Liver (tissue), 9 donors: Measurements from ENCODE around the gene NDST1. TPM values are rescaled to one million over a fixed set of nuclear protein-coding genes. Genes with fewer than 3 reads are reported as not detected.

Experiments
- DNase-seq: peaks from one replicate; pipeline ENCODE4 v3.0.0-alpha.2; 2017; ENCODE audit warnings: low spot score
- H3K27ac ChIP-seq, 2 donors: one replicate each; pipeline ENCODE4 v1.7.0; 2013; ENCODE audit warnings: inconsistent platforms in 2 of 2, low read length in 2 of 2, control low read depth in 1 of 2, low read depth in 1 of 2, mild to moderate bottlenecking in 1 of 2
- H3K27me3 ChIP-seq, 4 donors: one replicate each; pipeline versions ENCODE4 v1.6.1 to v1.7.0; 2013; ENCODE audit warnings: low read length in 3 of 4, inconsistent platforms in 1 of 4, mild to moderate bottlenecking in 1 of 4, moderate library complexity in 1 of 4; ENCODE audit not compliant: control insufficient read depth in 4 of 4, insufficient read depth in 4 of 4
- H3K36me3 ChIP-seq, 4 donors: one replicate each; pipeline versions ENCODE4 v1.6.1 to v1.7.0; 2013; ENCODE audit warnings: low read length in 3 of 4, mild to moderate bottlenecking in 3 of 4, low read depth in 1 of 4, moderate library complexity in 1 of 4; ENCODE audit not compliant: control insufficient read depth in 4 of 4, insufficient read depth in 3 of 4
- H3K4me1 ChIP-seq, 4 donors: one replicate each; pipeline versions ENCODE4 v1.6.1 to v1.7.0; 2013; ENCODE audit warnings: low read length in 3 of 4, mild to moderate bottlenecking in 3 of 4, moderate library complexity in 1 of 4; ENCODE audit not compliant: control insufficient read depth in 4 of 4, insufficient read depth in 4 of 4
- H3K4me3 ChIP-seq, 3 donors: one replicate each; pipeline versions ENCODE4 v1.6.1 to v1.7.0; 2013; ENCODE audit warnings: low read length in 3 of 3, control low read depth in 1 of 3, low read depth in 1 of 3, mild to moderate bottlenecking in 1 of 3
- H3K9ac ChIP-seq, 2 donors: one replicate each; pipeline ENCODE4 v1.7.0; 2013; ENCODE audit warnings: low read length in 2 of 2, mild to moderate bottlenecking in 2 of 2, moderate library complexity in 2 of 2, control low read depth in 1 of 2, low read depth in 1 of 2
- H3K9me3 ChIP-seq, 4 donors: one replicate each; pipeline versions ENCODE4 v1.6.1 to v1.7.0; 2013; ENCODE audit warnings: low read length in 3 of 4; ENCODE audit not compliant: control insufficient read depth in 4 of 4
- EGR1 ChIP-seq, 2 donors: IDR thresholded peaks; 2 replicates each; pipeline ENCODE4 v1.6.1; 2016 to 2018; ENCODE audit warnings: antibody characterized with exemption in 2 of 2, low read depth in 2 of 2
- FOXA1 ChIP-seq: IDR thresholded peaks from 2 replicates; pipeline ENCODE4 v1.6.1; 2016; ENCODE audit warnings: antibody characterized with exemption
- FOXA2 ChIP-seq: IDR thresholded peaks from 2 replicates; pipeline ENCODE4 v1.6.1; 2016; ENCODE audit warnings: antibody characterized with exemption
- GABPA ChIP-seq, 2 donors: IDR thresholded peaks in 1 of 2; conservative IDR thresholded peaks in 1 of 2; 2 replicates each; pipeline ENCODE4 v1.6.1; 2016; ENCODE audit warnings: antibody characterized with exemption in 2 of 2, mild to moderate bottlenecking in 1 of 2, moderate library complexity in 1 of 2
- HNF4A ChIP-seq, 2 donors: conservative IDR thresholded peaks; 2 replicates each; pipeline ENCODE4 v1.6.1; 2016; ENCODE audit warnings: antibody characterized with exemption in 2 of 2, mild to moderate bottlenecking in 2 of 2
- HNF4G ChIP-seq: IDR thresholded peaks from 2 replicates; pipeline ENCODE4 v1.6.1; 2016; ENCODE audit warnings: antibody characterized with exemption
- JUND ChIP-seq, 2 donors: IDR thresholded peaks; 2 replicates each; pipeline ENCODE4 v1.6.1; 2016; ENCODE audit warnings: antibody characterized with exemption in 2 of 2
- NR2F2 ChIP-seq: IDR thresholded peaks from 2 replicates; pipeline ENCODE4 v1.6.1; 2016; ENCODE audit warnings: antibody characterized with exemption
- RAD21 ChIP-seq, 2 donors: IDR thresholded peaks; 2 replicates each; pipeline ENCODE4 v1.6.1; 2016; ENCODE audit warnings: antibody characterized with exemption in 2 of 2, mild to moderate bottlenecking in 2 of 2
- RXRA ChIP-seq, 2 donors: IDR thresholded peaks; 2 replicates each; pipeline ENCODE4 v1.6.1; 2017 to 2018; ENCODE audit warnings: antibody characterized with exemption in 2 of 2, mild to moderate bottlenecking in 1 of 2
- SP1 ChIP-seq: IDR thresholded peaks from 2 replicates; pipeline ENCODE4 v1.6.1; 2018; ENCODE audit warnings: antibody characterized with exemption, mild to moderate bottlenecking
- TAF1 ChIP-seq: conservative IDR thresholded peaks from 2 replicates; pipeline ENCODE4 v1.6.1; 2016; ENCODE audit warnings: antibody characterized with exemption, mild to moderate bottlenecking
- YY1 ChIP-seq: IDR thresholded peaks from 2 replicates; pipeline ENCODE4 v1.6.1; 2016; ENCODE audit warnings: antibody characterized with exemption, mild to moderate bottlenecking
- WGBS: extraction: QIAGEN DNeasy Blood & Tissue Kit; methylation state at CpG from one replicate; pipeline ENCODE4 v1.1.7; 2013; 5-methylcytosine and 5-hydroxymethylcytosine counted together
- polyA plus RNA-seq, 2 donors: library from polyadenylated mRNA; stranded (reverse) in 1 of 2; unstranded in 1 of 2; fragments of 200-250 nt in 1 of 2; fragments of >200 nt in 1 of 2; fragmentation: Nextera tagmentation in 1 of 2; extraction: Ambion mirVana in 1 of 2; gene quantifications; one replicate each; pipeline versions ENCODE4 v1.2.1 to v1.2.3, GENCODE V29; 2013 to 2015
- total RNA-seq, 2 donors: library from RNA; depleted of rRNA; stranded (reverse); fragments of >200 nt; gene quantifications; one replicate each; pipeline ENCODE4 v1.2.3, GENCODE V29; 2014
- TF ChIP-seq, protein P1 (sequence below): IDR thresholded peaks from 2 replicates; pipeline ENCODE4 v1.6.1; 2016; ENCODE audit warnings: antibody characterized with exemption
- TF ChIP-seq, protein P2 (sequence below): IDR thresholded peaks from 2 replicates; pipeline ENCODE4 v1.6.1; 2016; ENCODE audit warnings: antibody characterized with exemption, mild to moderate bottlenecking
- TF ChIP-seq, protein P3 (sequence below): IDR thresholded peaks from 2 replicates; pipeline ENCODE4 v1.6.1; 2016; ENCODE audit warnings: antibody characterized with exemption
- TF ChIP-seq, protein P4 (sequence below): IDR thresholded peaks from 2 replicates; pipeline ENCODE4 v1.6.1; 2016; ENCODE audit warnings: antibody characterized with exemption
- TF ChIP-seq, protein P5 (sequence below): fragments of 150-350 bp; IDR thresholded peaks from 2 replicates; pipeline ENCODE4 v1.5.1; 2017; ENCODE audit warnings: improper control_type of control experiment, low read depth, low read length; ENCODE audit not compliant: missing input control
- donor health status: healthy.
- donor health status: healthy.
- donor health status: healthy.
- donor health status: healthy.
- donor health status: healthy.

NDST1 gene
- total and polyA plus RNA-seq, 4 donors: 10.3 to 103 (median 39.0) TPM

DNA sequence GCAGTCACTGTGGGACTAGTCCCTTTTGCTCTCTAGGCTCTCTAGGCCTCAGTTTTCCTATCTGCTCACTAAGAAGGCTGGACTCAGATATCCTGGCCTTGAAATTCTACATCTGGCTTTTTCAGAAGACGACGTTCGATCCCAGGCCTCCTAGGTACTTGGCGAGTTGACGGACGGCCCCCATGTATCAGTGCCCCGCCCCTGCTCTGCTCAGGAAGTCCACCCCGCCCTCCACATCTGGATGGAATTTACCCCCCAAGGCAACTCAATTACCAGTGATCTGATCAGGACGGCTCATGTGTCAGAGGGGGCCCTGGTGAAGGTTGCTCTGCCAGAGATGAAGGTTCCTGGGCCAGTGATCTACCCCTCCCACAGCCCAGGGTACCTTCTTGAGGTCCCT lies 88.4 kb downstream of the NDST1 start:
- no peaks in the 10 kb centered on the region for H3K36me3 ChIP-seq
- no peak overlapping the region for H3K9ac ChIP-seq
- DNase-seq: no peak
- H3K27me3 ChIP-seq: no peaks in the 10 kb centered on the region
- no peak overlapping the region for H3K4me3 ChIP-seq
- H3K9me3 ChIP-seq: no peaks in the 10 kb centered on the region
- H3K27ac ChIP-seq: no peak overlapping the region
- 89% methylated on average over 9 of the region's 9 CpGs for WGBS
- TF ChIP-seq, protein P1, sequence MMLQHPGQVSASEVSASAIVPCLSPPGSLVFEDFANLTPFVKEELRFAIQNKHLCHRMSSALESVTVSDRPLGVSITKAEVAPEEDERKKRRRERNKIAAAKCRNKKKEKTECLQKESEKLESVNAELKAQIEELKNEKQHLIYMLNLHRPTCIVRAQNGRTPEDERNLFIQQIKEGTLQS: no peak
- TF ChIP-seq, protein P2, sequence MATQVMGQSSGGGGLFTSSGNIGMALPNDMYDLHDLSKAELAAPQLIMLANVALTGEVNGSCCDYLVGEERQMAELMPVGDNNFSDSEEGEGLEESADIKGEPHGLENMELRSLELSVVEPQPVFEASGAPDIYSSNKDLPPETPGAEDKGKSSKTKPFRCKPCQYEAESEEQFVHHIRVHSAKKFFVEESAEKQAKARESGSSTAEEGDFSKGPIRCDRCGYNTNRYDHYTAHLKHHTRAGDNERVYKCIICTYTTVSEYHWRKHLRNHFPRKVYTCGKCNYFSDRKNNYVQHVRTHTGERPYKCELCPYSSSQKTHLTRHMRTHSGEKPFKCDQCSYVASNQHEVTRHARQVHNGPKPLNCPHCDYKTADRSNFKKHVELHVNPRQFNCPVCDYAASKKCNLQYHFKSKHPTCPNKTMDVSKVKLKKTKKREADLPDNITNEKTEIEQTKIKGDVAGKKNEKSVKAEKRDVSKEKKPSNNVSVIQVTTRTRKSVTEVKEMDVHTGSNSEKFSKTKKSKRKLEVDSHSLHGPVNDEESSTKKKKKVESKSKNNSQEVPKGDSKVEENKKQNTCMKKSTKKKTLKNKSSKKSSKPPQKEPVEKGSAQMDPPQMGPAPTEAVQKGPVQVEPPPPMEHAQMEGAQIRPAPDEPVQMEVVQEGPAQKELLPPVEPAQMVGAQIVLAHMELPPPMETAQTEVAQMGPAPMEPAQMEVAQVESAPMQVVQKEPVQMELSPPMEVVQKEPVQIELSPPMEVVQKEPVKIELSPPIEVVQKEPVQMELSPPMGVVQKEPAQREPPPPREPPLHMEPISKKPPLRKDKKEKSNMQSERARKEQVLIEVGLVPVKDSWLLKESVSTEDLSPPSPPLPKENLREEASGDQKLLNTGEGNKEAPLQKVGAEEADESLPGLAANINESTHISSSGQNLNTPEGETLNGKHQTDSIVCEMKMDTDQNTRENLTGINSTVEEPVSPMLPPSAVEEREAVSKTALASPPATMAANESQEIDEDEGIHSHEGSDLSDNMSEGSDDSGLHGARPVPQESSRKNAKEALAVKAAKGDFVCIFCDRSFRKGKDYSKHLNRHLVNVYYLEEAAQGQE: no peak
- TF ChIP-seq SP1 (no peak), HNF4A (conservative IDR thresholded peaks at IDR 0.05) (no peak), RAD21 (IDR thresholded peaks at IDR 0.05) (no peak), RXRA (IDR thresholded peaks at IDR 0.05) (no peak), JUND (IDR thresholded peaks at IDR 0.05) (no peak), NR2F2 (no peak), YY1 (no peak), TAF1 (no peak)
- TF ChIP-seq, protein P3, sequence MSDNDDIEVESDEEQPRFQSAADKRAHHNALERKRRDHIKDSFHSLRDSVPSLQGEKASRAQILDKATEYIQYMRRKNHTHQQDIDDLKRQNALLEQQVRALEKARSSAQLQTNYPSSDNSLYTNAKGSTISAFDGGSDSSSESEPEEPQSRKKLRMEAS: no peak
- TF ChIP-seq, protein P4, sequence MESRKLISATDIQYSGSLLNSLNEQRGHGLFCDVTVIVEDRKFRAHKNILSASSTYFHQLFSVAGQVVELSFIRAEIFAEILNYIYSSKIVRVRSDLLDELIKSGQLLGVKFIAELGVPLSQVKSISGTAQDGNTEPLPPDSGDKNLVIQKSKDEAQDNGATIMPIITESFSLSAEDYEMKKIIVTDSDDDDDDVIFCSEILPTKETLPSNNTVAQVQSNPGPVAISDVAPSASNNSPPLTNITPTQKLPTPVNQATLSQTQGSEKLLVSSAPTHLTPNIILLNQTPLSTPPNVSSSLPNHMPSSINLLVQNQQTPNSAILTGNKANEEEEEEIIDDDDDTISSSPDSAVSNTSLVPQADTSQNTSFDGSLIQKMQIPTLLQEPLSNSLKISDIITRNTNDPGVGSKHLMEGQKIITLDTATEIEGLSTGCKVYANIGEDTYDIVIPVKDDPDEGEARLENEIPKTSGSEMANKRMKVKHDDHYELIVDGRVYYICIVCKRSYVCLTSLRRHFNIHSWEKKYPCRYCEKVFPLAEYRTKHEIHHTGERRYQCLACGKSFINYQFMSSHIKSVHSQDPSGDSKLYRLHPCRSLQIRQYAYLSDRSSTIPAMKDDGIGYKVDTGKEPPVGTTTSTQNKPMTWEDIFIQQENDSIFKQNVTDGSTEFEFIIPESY: no peak
- TF ChIP-seq, protein P5, sequence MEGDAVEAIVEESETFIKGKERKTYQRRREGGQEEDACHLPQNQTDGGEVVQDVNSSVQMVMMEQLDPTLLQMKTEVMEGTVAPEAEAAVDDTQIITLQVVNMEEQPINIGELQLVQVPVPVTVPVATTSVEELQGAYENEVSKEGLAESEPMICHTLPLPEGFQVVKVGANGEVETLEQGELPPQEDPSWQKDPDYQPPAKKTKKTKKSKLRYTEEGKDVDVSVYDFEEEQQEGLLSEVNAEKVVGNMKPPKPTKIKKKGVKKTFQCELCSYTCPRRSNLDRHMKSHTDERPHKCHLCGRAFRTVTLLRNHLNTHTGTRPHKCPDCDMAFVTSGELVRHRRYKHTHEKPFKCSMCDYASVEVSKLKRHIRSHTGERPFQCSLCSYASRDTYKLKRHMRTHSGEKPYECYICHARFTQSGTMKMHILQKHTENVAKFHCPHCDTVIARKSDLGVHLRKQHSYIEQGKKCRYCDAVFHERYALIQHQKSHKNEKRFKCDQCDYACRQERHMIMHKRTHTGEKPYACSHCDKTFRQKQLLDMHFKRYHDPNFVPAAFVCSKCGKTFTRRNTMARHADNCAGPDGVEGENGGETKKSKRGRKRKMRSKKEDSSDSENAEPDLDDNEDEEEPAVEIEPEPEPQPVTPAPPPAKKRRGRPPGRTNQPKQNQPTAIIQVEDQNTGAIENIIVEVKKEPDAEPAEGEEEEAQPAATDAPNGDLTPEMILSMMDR: no peak
- H3K4me1 ChIP-seq: peaks cover 0 to 15% (median 9%) of the 10 kb centered on the region in 4 donors

DNA sequence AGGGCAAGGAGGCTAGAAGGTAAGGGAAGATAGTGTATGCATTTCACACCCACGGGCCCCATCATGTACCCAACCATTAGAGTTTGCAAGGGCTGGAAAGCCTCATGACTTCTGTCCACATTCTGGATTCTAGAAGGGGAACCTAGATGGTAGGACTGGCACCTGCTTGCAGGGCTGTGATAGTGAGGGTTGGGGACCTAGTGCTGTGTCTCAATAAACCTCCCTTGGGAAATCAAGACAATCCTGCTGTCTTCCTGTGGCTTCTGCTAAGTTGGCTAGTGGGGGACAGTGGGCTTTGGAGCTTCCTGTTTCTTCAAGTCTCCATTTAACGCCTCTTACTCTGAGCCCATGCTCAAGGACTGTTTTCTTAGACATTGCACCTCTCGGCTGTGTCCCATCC lies 88.9 kb downstream of the NDST1 start:
- no peaks in the 10 kb centered on the region for H3K27me3 ChIP-seq
- 94% methylated on average over 3 of the region's 3 CpGs for WGBS
- no peak for DNase-seq
- peaks cover 0 to 11% (median 8%) of the 10 kb centered on the region in 4 donors for H3K4me1 ChIP-seq
- no peak overlapping the region for H3K27ac ChIP-seq
- no peaks in the 10 kb centered on the region for H3K9me3 ChIP-seq
- H3K4me3 ChIP-seq: no peak overlapping the region
- no peaks in the 10 kb centered on the region for H3K36me3 ChIP-seq
- H3K9ac ChIP-seq: no peak overlapping the region
- no peak for TF ChIP-seq JUND (IDR thresholded peaks at IDR 0.05)
- no peak for TF ChIP-seq RAD21 (IDR thresholded peaks at IDR 0.05)
- TF ChIP-seq HNF4G: no peak
- TF ChIP-seq NR2F2: no peak
- TF ChIP-seq, protein P1: no peak
- no peak for TF ChIP-seq EGR1 (IDR thresholded peaks at IDR 0.05; ENCODE audit: low read depth in 2 of 2)
- TF ChIP-seq, protein P5: no peak
- no peak for TF ChIP-seq SP1
- TF ChIP-seq FOXA2: no peak
- no peak for TF ChIP-seq YY1
- TF ChIP-seq FOXA1: no peak
- TF ChIP-seq TAF1: no peak
- TF ChIP-seq, protein P3: no peak
- no peak for TF ChIP-seq GABPA (IDR thresholded peaks at IDR 0.05 in 1 of 2, conservative IDR thresholded peaks at IDR 0.05 in 1 of 2)
